ENCODE data around the gene RAB27A.

- TF ChIP-seq EZH2phosphoT487 (conservative IDR thresholded peaks at IDR 0.05; ENCODE audit: low read length): no peak
- TF ChIP-seq CTCF (IDR thresholded peaks at IDR 0.05; ENCODE audit: insufficient read depth, low read length, poor library complexity, severe bottlenecking): no peak
These were observed 92.3 kb downstream of the RAB27A start for GRCh38 chr15:55197362-55197705.

Data from SU-DHL-6 (cell line).